Stimulated activated CD8-positive, alpha-beta memory T cell treated with anti-CD3 and anti-CD28 coated beads, Interleukin-15, amount 100 ng/mL, for 4 hours (primary cell): ENCODE results near the gene ASIP.
A peak's percentile ranks its signal among the peaks of the same experiment; 100 is the strongest.
"Not testable (repeated sequence)": the region's sequence is repeated elsewhere in the genome, so short reads cannot be mapped to it uniquely, and the experiment has no call there.

ENCODE experiments used
- DNase-seq, 2 donors: peaks; one replicate each; pipeline ENCODE4 v3.0.0-alpha.2; 2020; ENCODE audit warnings: low read depth in 2 of 2

Gene ASIP

GRCh38 chr20:34285450-34285849 is 44.2 kb downstream of the ASIP start:
- DNase-seq: no peak

GRCh38 chr20:34287500-34287899 is 46.3 kb downstream of the ASIP start:
- DNase-seq: not testable (repeated sequence)

GRCh38 chr20:34290471-34290870 is 49.2 kb downstream of the ASIP start:
- no peak for DNase-seq

GRCh38 chr20:34292496-34292895 is 51.3 kb downstream of the ASIP start:
- no peak for DNase-seq

GRCh38 chr20:34293119-34293518 is 51.9 kb downstream of the ASIP start:
- no peak for DNase-seq

- no peak for DNase-seq
Measured at GRCh38 chr20:34293589-34293988, 52.4 kb downstream of the ASIP start.

GRCh38 chr20:34294563-34294962 is 53.3 kb downstream of the ASIP start:
- DNase-seq: no peak

GRCh38 chr20:34295284-34295683 is 54.1 kb downstream of the ASIP start:
- DNase-seq: no peak

- DNase-seq: no peak
Measured at GRCh38 chr20:34296468-34296867, 55.2 kb downstream of the ASIP start.

GRCh38 chr20:34298294-34298784 is 57.1 kb downstream of the ASIP start:
- not testable (repeated sequence) for DNase-seq

- DNase-seq: no peak
Measured at GRCh38 chr20:34299556-34300255, 58.5 kb downstream of the ASIP start.

- DNase-seq: no peak
Measured at GRCh38 chr20:34300256-34300806, 59.1 kb downstream of the ASIP start.

- no peak for DNase-seq
Measured at GRCh38 chr20:34300809-34301586, 59.8 kb downstream of the ASIP start.

GRCh38 chr20:34301587-34302311 is 60.5 kb downstream of the ASIP start:
- DNase-seq: no peak

GRCh38 chr20:34302312-34302722 is 61.1 kb downstream of the ASIP start:
- no peak for DNase-seq

GRCh38 chr20:34302723-34303533 is 61.7 kb downstream of the ASIP start, which contains the start of gene AHCY:
TSS of gene AHCY (minus strand) at chr20:34303355. CDS start at chr20:34303270, 85 bp downstream.
- peak; percentile 85 to 87 for DNase-seq

- DNase-seq: no peak
Measured at GRCh38 chr20:34305333-34306230, 64.4 kb downstream of the ASIP start.

- no peak for DNase-seq
Measured at GRCh38 chr20:34309691-34310090, 68.5 kb downstream of the ASIP start.

GRCh38 chr20:34310481-34311117 is 69.4 kb downstream of the ASIP start:
- no peak for DNase-seq
